ENCODE data around the gene MARCKSL1. TPM values are rescaled to one million over a fixed set of nuclear protein-coding genes. Genes with fewer than 3 reads are reported as not detected.
A peak's percentile ranks its signal among the peaks of the same experiment; 100 is the strongest.

The MARCKSL1 gene
- total and polyA plus RNA-seq, 4 donors, result 13.0 to 29.5 (median 18.4) TPM

GRCh38 chr1:32336963-32337675 lies 1.1 kb upstream of the MARCKSL1 start:
- DNase-seq (ENCODE audit: low spot score), result no peak
- Histone ChIP-seq H3K36me3 (ENCODE audit: control insufficient read depth in 4 of 4, insufficient read depth in 3 of 4, low read depth in 1 of 4, low read length in 3 of 4) (peaks cover 0 to 10% (median 4%) of the 10 kb centered on the region in 4 donors), H3K9me3 (ENCODE audit: control insufficient read depth in 4 of 4, low read length in 3 of 4) (no peaks in the 10 kb centered on the region), H3K9ac (ENCODE audit: low read depth in 1 of 2, low read length in 2 of 2) (no peak overlapping the region), H3K4me1 (ENCODE audit: control insufficient read depth in 4 of 4, insufficient read depth in 4 of 4, low read length in 3 of 4) (peaks cover 2 to 22% (median 8%) of the 10 kb centered on the region in 4 donors), H3K4me3 (ENCODE audit: low read depth in 1 of 3, low read length in 3 of 3) (no peak overlapping the region), H3K27ac (ENCODE audit: low read depth in 1 of 2, low read length in 2 of 2) (peak overlapping the region; percentile 28 to 40), H3K27me3 (ENCODE audit: control insufficient read depth in 4 of 4, insufficient read depth in 4 of 4, low read length in 3 of 4) (no peaks in the 10 kb centered on the region)
- TF ChIP-seq CTCF (IDR thresholded peaks at IDR 0.05; ENCODE audit: low read depth, low read length, missing input control), result no peak
- TF ChIP-seq RXRA (IDR thresholded peaks at IDR 0.05), result no peak
- no peak for TF ChIP-seq MAX (IDR thresholded peaks at IDR 0.05)
- TF ChIP-seq ATF3 (IDR thresholded peaks at IDR 0.05), result no peak
- TF ChIP-seq TAF1 (conservative IDR thresholded peaks at IDR 0.05), result no peak
- TF ChIP-seq GABPA (IDR thresholded peaks at IDR 0.05 in 1 of 2, conservative IDR thresholded peaks at IDR 0.05 in 1 of 2), result no peak
- TF ChIP-seq JUND (IDR thresholded peaks at IDR 0.05), result no peak
- no peak for TF ChIP-seq HNF4A (conservative IDR thresholded peaks at IDR 0.05)
- TF ChIP-seq FOXA1 (IDR thresholded peaks at IDR 0.05), result no peak
- TF ChIP-seq NR2F2 (IDR thresholded peaks at IDR 0.05), result no peak
- TF ChIP-seq SP1 (IDR thresholded peaks at IDR 0.05), result no peak
- TF ChIP-seq YY1 (IDR thresholded peaks at IDR 0.05), result no peak
- TF ChIP-seq RAD21 (IDR thresholded peaks at IDR 0.05), result no peak
- no peak for TF ChIP-seq ZBTB33 (IDR thresholded peaks at IDR 0.05)
- TF ChIP-seq FOXA2 (IDR thresholded peaks at IDR 0.05), result no peak
- TF ChIP-seq REST (IDR thresholded peaks at IDR 0.05), result no peak
- no peak for TF ChIP-seq HNF4G (IDR thresholded peaks at IDR 0.05)
- no peak for TF ChIP-seq EGR1 (IDR thresholded peaks at IDR 0.05; ENCODE audit: low read depth in 2 of 2)
- 66% methylated on average over 8 of the region's 8 CpGs for WGBS

Measured in liver (tissue), 9 donors.